ENCODE results near the gene GARIN1A. TPM values are rescaled to one million over a fixed set of nuclear protein-coding genes. Genes with fewer than 3 reads are reported as not detected.

GARIN1A gene
- total and polyA plus RNA-seq, 2 of the 8 experiments (the other 6 are each of a cell fraction or from before 2014, with no cell fraction given) = 0.34 TPM; not detected in 1

DNA sequence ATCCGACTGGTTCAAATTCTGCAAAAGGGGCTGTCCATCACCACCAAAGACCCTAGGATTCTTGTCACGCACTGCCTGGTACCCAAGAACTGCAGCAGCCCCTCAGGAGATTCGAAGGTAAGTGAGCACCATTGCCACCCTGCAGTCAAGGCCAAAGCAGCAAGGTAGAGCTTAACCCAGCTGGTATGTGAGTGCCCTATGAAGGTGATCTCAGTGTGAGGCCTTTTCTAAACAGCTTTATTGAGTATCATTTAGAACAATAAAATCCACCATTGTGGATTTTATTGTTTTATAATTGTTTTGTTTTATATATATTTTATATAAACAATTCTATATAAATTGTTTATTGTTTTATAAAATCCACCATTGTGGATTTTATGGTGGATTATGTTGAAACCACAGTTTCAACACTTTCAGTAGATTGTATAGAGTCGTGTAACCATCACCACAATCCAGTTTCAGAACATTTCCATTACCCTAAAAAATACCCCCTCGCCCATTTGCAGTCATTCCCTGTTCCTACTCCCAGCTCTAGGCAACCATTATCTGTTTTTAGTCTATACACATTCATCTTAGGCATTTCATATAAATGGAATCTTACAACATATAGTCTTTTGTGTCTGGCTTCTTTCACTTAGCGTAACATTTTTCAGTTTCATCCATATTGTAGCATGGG, 47.0 kb downstream of the GARIN1A start:
- H3K9me3 ChIP-seq (ENCODE audit: insufficient read depth in 2 of 2, low read depth in 1 of 2, low read length in 1 of 2) = no peaks in the 10 kb centered on the region
- no peaks in the 10 kb centered on the region for H3K27me3 ChIP-seq (replicated peaks in 1 of 4; ENCODE audit: control insufficient read depth in 3 of 4, extremely low read depth in 1 of 4, insufficient read depth in 3 of 4, low read length in 3 of 4)
- CTCF ChIA-PET (ENCODE audit: partially characterized antibody) = interaction anchor here (0.6 to 1.6 kb wide), 4 partner anchors 8 to 47 kb away, joined by 3 to 7 read pairs (median 3); no protein-coding TSS in a partner anchor
- no peak overlapping the region for H2BK5ac ChIP-seq (ENCODE audit: low read depth, low read length)
- FAIRE-seq (no peak), DNase-seq (ENCODE audit: low read depth in 1 of 2, low spot score in 2 of 2) (no peak)
- no peak overlapping the region for H4K91ac ChIP-seq (replicated peaks; ENCODE audit: insufficient read length, low read length)
- H3K4me1 ChIP-seq (replicated peaks in 1 of 4; ENCODE audit: control insufficient read depth in 3 of 4, insufficient read depth in 4 of 4, low read length in 3 of 4) = no peaks in the 10 kb centered on the region
- no peak overlapping the region for H2BK12ac ChIP-seq (ENCODE audit: low read depth, low read length)
- no peak overlapping the region for H2BK120ac ChIP-seq (replicated peaks; ENCODE audit: low read depth, low read length)
- no peak overlapping the region for H3K23ac ChIP-seq (ENCODE audit: insufficient read length)
- no peak overlapping the region for H2BK15ac ChIP-seq (ENCODE audit: low read length)
- no peaks in the 10 kb centered on the region for H3K36me3 ChIP-seq (ENCODE audit: control insufficient read depth in 2 of 4, insufficient read depth in 4 of 4, low read length in 3 of 4)
- H3K9ac ChIP-seq (replicated peaks in 1 of 4; ENCODE audit: extremely low read depth in 1 of 4, low read depth in 3 of 4, low read length in 3 of 4) = no peak overlapping the region
- H2BK20ac ChIP-seq (ENCODE audit: low read length) = no peak overlapping the region
- POLR2A ChIA-PET (ENCODE audit: partially characterized antibody) = interaction anchor here (0.6 to 1.9 kb wide), 2 partner anchors 14 to 20 kb away, joined by 3 to 6 read pairs; partner anchors contain the start of gene CALU
- H3K23me2 ChIP-seq (ENCODE audit: low read depth, low read length) = no peaks in the 10 kb centered on the region; the same call in 1 of the 2 replicates
- H3K4me3 ChIP-seq (ENCODE audit: extremely low read depth in 1 of 4, insufficient read depth in 2 of 4, low read depth in 3 of 4, low read length in 4 of 4) = no peak overlapping the region
- H4K20me1 ChIP-seq (replicated peaks in 1 of 2; ENCODE audit: control insufficient read depth in 1 of 2, insufficient read depth in 2 of 2, low read length in 2 of 2) = no peaks in the 10 kb centered on the region
- no peak overlapping the region for H3K14ac ChIP-seq (ENCODE audit: insufficient read length)
- no peak overlapping the region for H3K4me2 ChIP-seq (ENCODE audit: insufficient read depth in 1 of 2, low read depth in 2 of 2, low read length in 2 of 2)
- 93% methylated on average over 6 of the region's 6 CpGs; no CpG with 5 or more reads in 1 of the 2 experiments for WGBS, 2 experiments (ENCODE audit: extremely low coverage in 1 of 2, insufficient coverage in 1 of 2, insufficient read length in 1 of 2, insufficient replicate concordance in 2 of 2, low coverage in 1 of 2, low lambda C conversion rate in 2 of 2, missing lambda C conversion rate in 1 of 2)
- H3K27ac ChIP-seq (ENCODE audit: low read depth, low read length) = no peak overlapping the region
- no peaks in the 10 kb centered on the region for H3K79me2 ChIP-seq (ENCODE audit: control insufficient read depth in 1 of 2, insufficient read depth in 2 of 2, low read length in 2 of 2)
- H4K8ac ChIP-seq (ENCODE audit: extremely low read depth, insufficient read depth, low read length) = no peak overlapping the region
- no peak overlapping the region for H3K4ac ChIP-seq (replicated peaks; ENCODE audit: insufficient read length, low read depth, low read length)
- no peak overlapping the region for H2AK5ac ChIP-seq (ENCODE audit: low read depth, low read length)
- H3K18ac ChIP-seq (ENCODE audit: extremely low read depth, low read length) = no peak overlapping the region
- no peak overlapping the region for H2AFZ ChIP-seq (ENCODE audit: low read length)
- no peak overlapping the region for H3K56ac ChIP-seq (replicated peaks; ENCODE audit: insufficient read length, low read depth, low read length)
- no peak overlapping the region for H4K5ac ChIP-seq (ENCODE audit: insufficient read length, low read depth, low read length)
- no peaks in the 10 kb centered on the region for H3K79me1 ChIP-seq (ENCODE audit: low read depth, low read length)
- no peak for TF ChIP-seq BACH1 (IDR thresholded peaks at IDR 0.05; ENCODE audit: low read length)
- no peak for TF ChIP-seq CHD2 (IDR thresholded peaks at IDR 0.05; ENCODE audit: low read length)
- TF ChIP-seq, protein P1, sequence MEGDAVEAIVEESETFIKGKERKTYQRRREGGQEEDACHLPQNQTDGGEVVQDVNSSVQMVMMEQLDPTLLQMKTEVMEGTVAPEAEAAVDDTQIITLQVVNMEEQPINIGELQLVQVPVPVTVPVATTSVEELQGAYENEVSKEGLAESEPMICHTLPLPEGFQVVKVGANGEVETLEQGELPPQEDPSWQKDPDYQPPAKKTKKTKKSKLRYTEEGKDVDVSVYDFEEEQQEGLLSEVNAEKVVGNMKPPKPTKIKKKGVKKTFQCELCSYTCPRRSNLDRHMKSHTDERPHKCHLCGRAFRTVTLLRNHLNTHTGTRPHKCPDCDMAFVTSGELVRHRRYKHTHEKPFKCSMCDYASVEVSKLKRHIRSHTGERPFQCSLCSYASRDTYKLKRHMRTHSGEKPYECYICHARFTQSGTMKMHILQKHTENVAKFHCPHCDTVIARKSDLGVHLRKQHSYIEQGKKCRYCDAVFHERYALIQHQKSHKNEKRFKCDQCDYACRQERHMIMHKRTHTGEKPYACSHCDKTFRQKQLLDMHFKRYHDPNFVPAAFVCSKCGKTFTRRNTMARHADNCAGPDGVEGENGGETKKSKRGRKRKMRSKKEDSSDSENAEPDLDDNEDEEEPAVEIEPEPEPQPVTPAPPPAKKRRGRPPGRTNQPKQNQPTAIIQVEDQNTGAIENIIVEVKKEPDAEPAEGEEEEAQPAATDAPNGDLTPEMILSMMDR (IDR thresholded peaks at IDR 0.05; ENCODE audit: control extremely low read depth in 1 of 3, insufficient read depth in 1 of 3, low read depth in 1 of 3, low read length in 3 of 3) = no peak
- TF ChIP-seq, protein P2, sequence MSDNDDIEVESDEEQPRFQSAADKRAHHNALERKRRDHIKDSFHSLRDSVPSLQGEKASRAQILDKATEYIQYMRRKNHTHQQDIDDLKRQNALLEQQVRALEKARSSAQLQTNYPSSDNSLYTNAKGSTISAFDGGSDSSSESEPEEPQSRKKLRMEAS (IDR thresholded peaks at IDR 0.05) = no peak
- no peak for TF ChIP-seq TAF7 (optimal IDR thresholded peaks at IDR 0.05; ENCODE audit: borderline replicate concordance, low read depth, low read length)
- no peak for TF ChIP-seq SIRT6 (IDR thresholded peaks at IDR 0.05; ENCODE audit: low read length)
- TF ChIP-seq SAP30 (IDR thresholded peaks at IDR 0.05; ENCODE audit: insufficient read depth, insufficient replicate concordance, low read length) = no peak
- TF ChIP-seq RAD21 (IDR thresholded peaks at IDR 0.05 in 1 of 2, conservative IDR thresholded peaks at IDR 0.05 in 1 of 2; ENCODE audit: low read depth in 2 of 2, low read length in 2 of 2) = no peak
- TF ChIP-seq TBP (IDR thresholded peaks at IDR 0.05; ENCODE audit: low read depth, low read length) = no peak
- no peak for TF ChIP-seq MAFK (IDR thresholded peaks at IDR 0.05; ENCODE audit: low read depth, low read length)

Measured in H1 (cell line).